Measurements from ENCODE around the gene DOCK11.
A peak's percentile ranks its signal among the peaks of the same experiment; 100 is the strongest.
"Not testable (repeated sequence)": the region's sequence is repeated elsewhere in the genome, so short reads cannot be mapped to it uniquely, and the experiment has no call there.

DOCK11 gene

GRCh38 chrX:118577041-118577440 is 81.4 kb downstream of the DOCK11 start:
- no peak for DNase-seq

DNA sequence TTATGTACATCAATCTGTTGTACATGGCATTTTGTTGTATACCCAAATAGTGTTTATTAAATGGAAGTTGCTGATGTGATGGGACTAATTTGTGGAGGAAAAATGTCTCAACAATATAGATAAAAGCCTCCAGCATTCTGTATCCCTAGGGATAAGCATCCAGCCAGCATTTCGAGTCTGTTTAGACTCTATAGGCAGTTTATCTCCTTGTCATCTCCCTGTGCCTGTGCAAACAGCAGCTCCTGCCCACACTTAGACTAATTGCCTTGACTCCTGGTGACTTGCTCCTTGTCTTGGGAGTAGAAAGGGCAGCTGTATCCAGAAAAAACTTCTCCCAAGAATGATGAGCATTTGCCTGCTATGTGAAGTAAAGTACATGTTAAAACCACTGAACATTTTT is 83.8 kb downstream of the DOCK11 start:
- no peak for DNase-seq

- not testable (repeated sequence) for DNase-seq
These were observed 87.3 kb downstream of the DOCK11 start for GRCh38 chrX:118582926-118583325.

DNA sequence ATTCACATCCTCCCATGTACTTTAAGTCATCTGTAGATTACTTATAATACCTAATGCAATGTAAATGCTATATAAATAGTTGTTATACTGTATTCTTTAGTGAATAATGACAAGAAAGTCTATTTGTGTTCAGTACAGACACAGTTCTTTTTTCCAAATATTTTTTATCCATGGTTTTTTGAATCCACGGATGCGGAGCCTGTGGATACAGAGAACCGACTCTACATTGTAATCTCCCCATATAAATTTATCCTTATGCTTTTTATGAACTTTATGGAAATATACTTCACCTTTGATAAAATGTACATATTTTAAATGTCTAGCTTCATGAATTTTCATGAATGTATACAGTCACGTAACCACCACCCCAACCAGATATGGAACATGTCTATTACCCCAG is 88.2 kb downstream of the DOCK11 start:
- DNase-seq, result no peak

GRCh38 chrX:118585296-118585695 is 89.7 kb downstream of the DOCK11 start:
- DNase-seq, result no peak

GRCh38 chrX:118586206-118586605 is 90.6 kb downstream of the DOCK11 start:
- not testable (repeated sequence) for DNase-seq

GRCh38 chrX:118588715-118589114 is 93.1 kb downstream of the DOCK11 start:
- DNase-seq, result no peak

GRCh38 chrX:118589227-118589626 is 93.6 kb downstream of the DOCK11 start:
- DNase-seq, result no peak

GRCh38 chrX:118593407-118593806 is 97.8 kb downstream of the DOCK11 start:
- no peak for DNase-seq

DNA sequence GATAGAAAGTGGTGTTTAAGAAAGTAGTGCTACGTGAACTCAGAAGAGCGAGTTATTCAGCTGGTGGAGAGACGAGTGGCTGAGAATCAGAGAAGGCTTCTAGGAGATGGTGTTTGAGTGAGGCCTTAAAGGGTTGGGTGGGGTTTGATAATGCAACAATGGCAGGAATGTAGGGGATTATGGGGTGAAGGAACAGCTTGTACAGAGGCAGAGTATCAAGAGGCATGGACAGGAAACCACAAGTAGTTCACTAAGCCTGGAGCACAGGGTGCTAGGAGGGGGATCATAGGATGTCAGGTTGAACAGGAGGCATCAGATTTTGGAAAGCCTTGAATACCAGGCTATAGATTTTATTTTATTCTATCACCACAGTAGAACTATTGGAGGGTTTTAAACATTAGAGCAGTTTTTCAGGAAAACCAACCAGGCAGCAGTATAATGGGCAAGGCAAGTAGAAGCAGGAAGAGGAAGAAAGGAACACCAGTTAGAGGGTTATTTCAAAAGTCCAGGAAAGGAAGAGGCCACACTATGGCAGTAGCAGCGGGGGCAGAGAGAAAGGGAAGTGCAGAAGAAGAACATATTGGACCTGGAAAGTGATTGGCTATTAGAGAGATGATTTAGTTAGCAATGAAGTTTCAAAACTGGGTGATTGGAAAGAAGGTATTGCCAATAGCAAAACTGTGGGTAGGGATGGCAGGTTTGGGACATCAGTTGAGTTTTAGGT is 99.2 kb downstream of the DOCK11 start:
- no peak for DNase-seq

GRCh38 chrX:118595501-118596042 is 100.0 kb downstream of the DOCK11 start:
- DNase-seq, result no peak

DNA sequence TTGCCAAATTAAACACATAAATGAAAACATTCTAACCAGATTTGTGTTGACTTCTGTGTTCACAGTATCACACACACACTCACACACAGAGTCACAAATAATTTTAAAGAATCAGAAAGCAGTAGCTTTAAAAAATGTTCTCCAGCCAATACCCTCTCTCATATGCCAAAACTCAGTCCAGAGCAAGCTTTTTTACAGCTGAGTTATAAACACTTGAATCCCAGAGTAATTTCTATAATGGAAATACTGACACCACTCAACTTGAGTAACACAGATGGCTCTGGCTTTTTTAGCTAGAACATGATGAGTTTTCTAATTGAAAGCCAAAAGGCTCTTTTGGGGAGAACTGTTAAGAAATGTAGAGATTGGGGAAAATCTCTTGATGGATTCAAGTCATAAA is 100.8 kb downstream of the DOCK11 start:
- no peak for DNase-seq

GRCh38 chrX:118603981-118604380 is 108.4 kb downstream of the DOCK11 start:
- peak; percentile 8 to 15 for DNase-seq

- no peak for DNase-seq
These were observed 116.7 kb downstream of the DOCK11 start for GRCh38 chrX:118612290-118612689.

DNA sequence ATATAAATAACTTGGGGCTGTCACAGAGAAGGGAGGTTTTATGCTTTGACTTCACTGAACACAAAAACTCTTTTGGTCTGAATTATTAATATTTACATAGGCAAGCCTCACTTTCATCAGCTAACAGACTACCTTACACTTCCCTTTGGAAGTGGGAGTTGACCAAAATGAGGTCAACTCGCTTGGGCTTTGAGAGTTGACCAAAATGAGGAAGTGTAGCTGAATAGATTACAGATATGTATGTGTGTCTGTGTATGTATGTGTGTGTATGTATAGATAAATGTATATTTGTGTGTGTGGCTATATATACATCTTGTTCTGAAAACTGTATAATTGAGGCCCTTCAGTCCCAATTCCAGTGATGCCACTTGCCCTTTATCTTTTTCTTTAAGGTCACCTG is 118.5 kb downstream of the DOCK11 start:
- no peak for DNase-seq

DNA sequence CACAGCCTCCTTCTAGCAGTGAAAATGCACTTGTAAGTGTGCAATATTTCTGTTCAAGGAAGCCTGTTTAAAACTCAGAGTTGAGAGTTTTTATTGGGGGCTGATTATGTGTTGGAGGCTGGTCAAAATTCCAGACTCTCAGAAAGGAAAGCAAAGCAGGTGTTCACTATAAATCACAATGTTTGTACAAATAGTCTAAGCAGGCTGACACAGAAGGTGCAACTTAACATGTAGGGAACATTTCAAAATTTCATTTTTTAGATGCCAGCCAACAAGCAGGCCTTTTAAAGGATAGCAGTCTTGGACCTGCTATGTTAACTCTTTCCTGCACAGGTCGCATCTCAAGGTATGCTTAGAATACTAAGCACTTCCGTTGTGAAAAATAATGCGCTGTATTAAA is 119.5 kb downstream of the DOCK11 start:
- DNase-seq, result no peak

- DNase-seq, result no peak
These were observed 125.6 kb downstream of the DOCK11 start for GRCh38 chrX:118621081-118621759.

DNA sequence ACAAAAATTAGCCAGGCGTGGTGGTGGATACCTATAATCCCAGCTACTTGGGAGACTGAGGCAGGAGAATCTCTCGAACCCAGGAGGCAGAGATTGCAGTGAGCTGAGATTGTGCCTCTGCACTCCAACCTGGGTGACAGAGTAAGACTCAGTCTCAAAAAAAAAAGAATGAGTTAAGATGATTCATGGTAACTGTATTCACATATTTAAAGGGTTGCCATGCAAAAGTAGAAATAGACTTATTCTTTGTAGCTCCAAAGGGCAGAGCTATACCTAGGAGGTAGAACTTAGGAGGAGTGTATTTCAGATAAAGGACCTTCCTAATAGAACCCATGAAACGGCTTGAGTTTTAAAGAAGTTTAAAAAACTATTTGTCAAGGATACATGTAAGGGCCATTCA is 127.4 kb downstream of the DOCK11 start:
- no peak for DNase-seq

DNA sequence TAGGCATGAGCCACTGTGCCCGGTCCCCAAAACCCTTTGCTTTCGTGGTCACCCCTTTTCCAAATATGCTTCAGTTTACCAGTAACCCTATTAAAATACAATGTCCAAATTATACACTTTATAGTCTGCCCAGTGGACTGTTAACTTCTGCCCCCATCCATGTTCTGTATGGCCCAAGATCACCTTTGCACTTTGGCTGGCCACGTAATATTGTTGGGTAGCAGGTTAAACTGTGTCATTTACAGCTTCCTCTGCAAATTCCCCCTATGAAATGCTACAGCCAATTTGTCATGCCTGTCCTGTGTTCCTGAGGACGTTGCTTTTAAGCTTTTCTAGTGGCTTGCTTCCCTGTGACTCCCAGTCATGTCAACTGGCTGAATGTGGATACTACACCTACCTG is 130.7 kb downstream of the DOCK11 start:
- DNase-seq, result no peak

GRCh38 chrX:118627084-118627758 is 131.6 kb downstream of the DOCK11 start:
- DNase-seq, result no peak

DNA sequence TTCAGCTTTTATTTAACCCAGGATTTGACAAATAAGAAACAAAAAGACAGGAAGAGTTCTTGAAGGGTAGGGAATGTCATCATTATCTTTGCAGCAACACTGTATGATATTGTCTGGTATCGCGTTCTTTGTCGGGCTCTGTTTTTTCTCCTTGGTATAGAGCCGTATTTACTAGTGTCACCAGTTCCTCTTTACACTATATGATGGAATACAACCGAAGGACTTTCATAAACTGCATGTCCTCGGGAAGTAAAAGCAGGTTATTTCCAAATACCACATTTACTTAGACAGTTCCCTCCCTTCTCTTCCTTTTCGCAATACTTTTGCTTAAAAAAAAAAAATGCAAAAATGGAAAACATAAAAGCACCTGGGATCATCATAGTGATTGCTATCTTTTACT is 135.2 kb downstream of the DOCK11 start:
- no peak for DNase-seq

DNA sequence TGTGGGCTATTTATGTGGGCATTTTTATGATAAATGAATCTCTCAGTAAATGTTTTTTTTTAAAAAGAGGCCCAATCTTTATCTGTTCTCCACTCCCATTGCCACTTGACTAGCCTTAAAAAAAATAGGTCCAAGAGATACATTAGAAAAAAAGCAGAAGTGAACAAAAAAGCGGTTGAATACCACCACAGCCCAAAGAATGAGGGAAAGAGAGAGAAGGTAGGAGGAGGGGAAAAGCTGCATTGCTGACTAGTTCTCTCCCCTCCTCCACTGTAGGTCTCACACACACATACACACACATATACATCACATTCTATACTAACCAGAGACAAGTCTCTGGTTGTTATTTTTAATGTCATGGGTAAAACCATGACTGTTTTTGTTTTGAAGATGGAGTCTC is 136.0 kb downstream of the DOCK11 start:
- no peak for DNase-seq

DNA sequence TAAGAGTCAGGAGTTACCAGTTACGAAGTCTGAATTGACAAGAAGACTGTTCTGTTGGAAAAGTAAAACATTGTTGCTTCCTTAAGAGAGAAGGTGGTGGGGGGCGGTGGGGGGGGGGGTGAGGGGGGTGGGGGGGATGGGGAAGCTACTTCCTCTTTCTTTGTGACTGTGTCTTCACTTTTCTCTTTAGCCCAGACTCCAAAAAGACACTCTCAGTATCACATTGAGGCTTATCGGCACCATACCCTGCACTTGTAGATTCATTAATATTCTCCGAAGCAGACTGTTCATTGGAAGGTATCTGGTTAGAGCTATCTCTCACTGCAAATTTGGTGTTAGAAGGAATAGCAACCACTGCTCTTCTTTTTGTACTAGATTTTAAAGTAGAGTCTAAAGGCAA is 137.2 kb downstream of the DOCK11 start:
- DNase-seq, result no peak

DNA sequence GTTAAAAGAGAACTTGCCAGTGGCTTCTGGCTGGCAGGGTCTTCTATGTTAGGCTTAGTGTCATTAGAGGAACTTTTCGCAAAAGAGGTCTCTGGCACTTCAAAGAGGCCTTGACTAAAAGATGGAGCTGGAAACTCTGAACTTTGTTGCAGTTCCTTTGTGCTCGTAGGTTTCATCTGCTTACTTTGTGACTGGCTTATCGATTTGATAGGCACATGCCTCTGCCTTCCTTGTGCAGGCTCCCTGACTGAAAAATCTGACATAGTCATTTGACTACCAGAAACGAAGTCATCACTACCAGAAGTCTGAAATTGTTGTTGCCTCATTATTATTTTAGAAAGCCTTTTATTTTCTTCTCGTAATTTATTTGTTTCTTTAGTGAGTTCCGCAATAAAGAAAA is 137.9 kb downstream of the DOCK11 start:
- no peak for DNase-seq

Measured in activated CD4-positive, alpha-beta T cell treated with anti-CD3 and anti-CD28 coated beads, Interleukin-2, amount 50 U/mL, for 48 hours (primary cell).